MCF 10A (cell line): Measurements from ENCODE around the gene PLCL1. TPM values are rescaled to one million over a fixed set of nuclear protein-coding genes. Genes with fewer than 3 reads are reported as not detected.

Experiments
- BruUV-seq: library from RNA; stranded (reverse); fragments of 400-500 nt; replicated peaks from 2 replicates; lab custom pipeline; 2021; lab: Mats Ljungman, UMichigan
- CTCF ChIA-PET: fragments of 300-600 bp; sonication (Branson Sonifier 250); formaldehyde crosslinking; extraction: SDS; loops from one replicate; lab custom pipeline; 2021; ENCODE audit warnings: antibody characterized with exemption, inconsistent platforms; lab: Yijun Ruan, JAX
- POLR2A ChIA-PET: fragments of 300-600, 350-650 bp; sonication (Branson Sonifier 250); formaldehyde crosslinking; extraction: SDS; loops from one replicate; lab custom pipeline; 2020; ENCODE audit warnings: antibody characterized with exemption, inconsistent platforms; lab: Yijun Ruan, JAX
- DNase-seq: peaks from one replicate; pipeline ENCODE4 v3.0.0-alpha.2; 2018; ENCODE audit not compliant: unreplicated experiment
- H3K27ac Mint-ChIP-seq: one replicate; pipeline ENCODE4 v1.8.0; 2022; ENCODE audit warnings: mild to moderate bottlenecking, low read depth, mixed read lengths; ENCODE audit not compliant: unreplicated experiment
- H3K27me3 Mint-ChIP-seq: one replicate; pipeline ENCODE4 v1.8.0; 2022; ENCODE audit warnings: mixed read lengths; ENCODE audit not compliant: insufficient read depth, unreplicated experiment
- H3K36me3 Mint-ChIP-seq: one replicate; pipeline ENCODE4 v1.8.0; 2022; ENCODE audit warnings: mild to moderate bottlenecking, moderate library complexity, mixed read lengths; ENCODE audit not compliant: insufficient read depth, unreplicated experiment
- H3K4me1 Mint-ChIP-seq: one replicate; pipeline ENCODE4 v1.8.0; 2022; ENCODE audit warnings: mixed read lengths; ENCODE audit not compliant: insufficient read depth, unreplicated experiment
- H3K4me3 Mint-ChIP-seq: one replicate; pipeline ENCODE4 v1.8.0; 2022; ENCODE audit warnings: mild to moderate bottlenecking, moderate library complexity, mixed read lengths; ENCODE audit not compliant: unreplicated experiment
- H3K9me3 Mint-ChIP-seq: one replicate; pipeline ENCODE4 v1.8.0; 2022; ENCODE audit warnings: mixed read lengths; ENCODE audit not compliant: unreplicated experiment
- CTCF ChIP-seq: fragments of 200-600 bp; IDR thresholded peaks from one replicate; pipeline ENCODE4 v1.8.0; 2022; ENCODE audit warnings: antibody characterized with exemption, mild to moderate bottlenecking; ENCODE audit not compliant: unreplicated experiment
- intact Hi-C: fragments of 100-400 bp; cut with micrococcal nuclease; formaldehyde crosslinking; loops from 2 replicates; pipeline ENCODE4 v1.14.1; 2022
- total RNA-seq: library from RNA; stranded (reverse); gene quantifications from 2 replicates; pipeline ENCODE4 v1.2.3, GENCODE V29; 2022

PLCL1 gene
- total RNA-seq, 1 experiment from 2014 or later = 0.12 TPM

DNA sequence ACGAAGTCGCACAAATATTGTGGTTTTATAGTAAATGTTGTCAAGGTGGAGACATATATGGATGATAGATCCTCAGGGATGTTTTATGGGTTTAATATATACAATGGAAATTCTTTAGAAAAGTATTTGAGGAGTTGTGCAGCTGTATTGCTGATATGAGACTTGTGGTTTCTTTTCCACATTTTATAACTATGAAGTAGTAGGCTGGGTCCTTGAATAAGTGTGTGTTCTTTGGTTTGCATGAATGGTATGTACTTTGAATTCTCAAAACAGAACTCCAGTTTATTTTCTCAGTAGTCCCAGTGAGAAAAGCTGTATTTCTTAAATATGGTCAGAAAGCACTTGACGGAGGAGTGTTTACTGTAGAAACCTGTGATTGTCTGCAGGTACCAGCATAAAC is 42.4 kb downstream of the PLCL1 start:
- H3K4me3 Mint-ChIP-seq = no peak overlapping the region
- no peak for DNase-seq
- TF ChIP-seq CTCF = no peak
- BruUV-seq = no TSS peak
- CTCF ChIA-PET = interaction anchor here (1.0 to 1.6 kb wide), 2 partner anchors 8 to 17 kb away, joined by 4 read pairs; no protein-coding TSS in a partner anchor
- H3K4me1 Mint-ChIP-seq = peaks cover 14% of the 10 kb centered on the region
- H3K27me3 Mint-ChIP-seq = no peaks in the 10 kb centered on the region
- intact Hi-C loops = no loop called here
- no peak overlapping the region for H3K27ac Mint-ChIP-seq
- H3K9me3 Mint-ChIP-seq = no peaks in the 10 kb centered on the region
- H3K36me3 Mint-ChIP-seq = no peaks in the 10 kb centered on the region
- POLR2A ChIA-PET = interaction anchor here (0.8 kb wide), 1 partner anchor 9 kb away, joined by 4 read pairs; no protein-coding TSS in a partner anchor

GRCh38 chr2:197847651-197848401 is 43.4 kb downstream of the PLCL1 start:
- POLR2A ChIA-PET = no interaction called here
- no peak for DNase-seq
- no peak for TF ChIP-seq CTCF
- Mint-ChIP-seq H3K27me3 (no peaks in the 10 kb centered on the region), H3K4me3 (no peak overlapping the region), H3K4me1 (peaks cover 14% of the 10 kb centered on the region), H3K9me3 (no peaks in the 10 kb centered on the region), H3K27ac (peak overlapping the region; percentile 68), H3K36me3 (no peaks in the 10 kb centered on the region)
- BruUV-seq = no TSS peak
- CTCF ChIA-PET = interaction anchor here (0.7 to 1.0 kb wide), 2 partner anchors 24 to 138 kb away, joined by 3 read pairs; no protein-coding TSS in a partner anchor
- intact Hi-C loops = no loop called here

DNA sequence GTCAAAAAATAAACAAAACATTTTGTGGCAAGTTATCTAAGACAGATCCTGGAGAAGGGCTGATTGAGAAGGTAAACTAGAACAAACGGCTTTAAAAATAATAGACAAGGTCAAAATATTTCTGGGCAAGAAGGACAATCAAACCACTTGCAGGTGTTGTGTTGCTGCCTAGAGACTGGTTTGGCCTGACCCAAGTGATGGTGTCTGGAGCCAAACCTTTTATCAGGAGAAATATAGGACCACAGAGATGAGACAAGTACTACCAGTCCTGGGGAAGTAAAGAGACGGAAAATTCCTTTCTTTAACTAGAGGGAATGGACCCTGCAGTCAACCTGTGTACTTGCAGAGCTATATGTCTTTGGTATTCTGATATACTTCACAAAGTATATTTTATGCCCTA is 44.2 kb downstream of the PLCL1 start:
- no peak overlapping the region for H3K4me3 Mint-ChIP-seq

More for the DNA sequence above, 44.2 kb downstream of the PLCL1 start:
- CTCF ChIA-PET = no interaction called here
- no peak overlapping the region for H3K27ac Mint-ChIP-seq
- TF ChIP-seq CTCF = no peak
- no peaks in the 10 kb centered on the region for H3K9me3 Mint-ChIP-seq
- POLR2A ChIA-PET = no interaction called here
- intact Hi-C loops = no loop called here
- H3K4me1 Mint-ChIP-seq = peaks cover 14% of the 10 kb centered on the region
- H3K36me3 Mint-ChIP-seq = no peaks in the 10 kb centered on the region
- no TSS peak for BruUV-seq
- H3K27me3 Mint-ChIP-seq = no peaks in the 10 kb centered on the region
- no peak for DNase-seq
